Cerebellar nuclear complex (tissue), 1 donor: ENCODE measurements around the gene ZC2HC1B.
A peak's percentile ranks its signal among the peaks of the same experiment; 100 is the strongest.
"Not testable (repeated sequence)": the region's sequence is repeated elsewhere in the genome, so short reads cannot be mapped to it uniquely, and the experiment has no call there.

ENCODE experiments used
- DNase-seq, 2 experiments: peaks; one replicate each; lab custom pipeline; 2025; lab: John Stamatoyannopoulos, UW

Gene ZC2HC1B, protein sequence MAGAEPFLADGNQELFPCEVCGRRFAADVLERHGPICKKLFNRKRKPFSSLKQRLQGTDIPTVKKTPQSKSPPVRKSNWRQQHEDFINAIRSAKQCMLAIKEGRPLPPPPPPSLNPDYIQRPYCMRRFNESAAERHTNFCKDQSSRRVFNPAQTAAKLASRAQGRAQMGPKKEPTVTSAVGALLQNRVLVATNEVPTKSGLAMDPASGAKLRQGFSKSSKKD

DNA sequence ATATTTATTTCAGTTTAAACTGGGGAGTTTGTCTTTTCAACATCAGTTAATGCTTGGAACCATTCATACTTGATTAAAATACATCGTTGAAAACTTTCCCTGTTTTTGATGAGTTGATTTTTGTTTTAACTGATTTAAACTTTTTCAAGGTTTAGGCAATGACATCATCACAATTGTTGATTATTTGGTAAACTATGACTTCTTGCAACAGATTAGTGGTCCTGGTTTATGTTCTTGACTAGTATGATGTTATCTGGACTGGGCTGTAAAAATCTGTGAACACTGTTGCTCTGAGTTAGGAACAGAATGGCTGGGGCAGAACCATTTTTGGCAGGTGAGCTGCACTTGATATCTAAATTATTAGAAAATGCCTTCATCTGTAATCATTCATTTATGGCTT lies at the start of gene ZC2HC1B:
Gene ZC2HC1B (plus strand): TSS at position 241 of the 400 bp plus-strand sequence. CDS start 66 bp downstream, at position 307.
- no peak for DNase-seq

- DNase-seq: no peak
These were observed 46.7 kb upstream of the ZC2HC1B start for GRCh38 chr6:143817621-143818020.

GRCh38 chr6:143821359-143821758 lies 42.9 kb upstream of the ZC2HC1B start:
- no peak for DNase-seq

DNA sequence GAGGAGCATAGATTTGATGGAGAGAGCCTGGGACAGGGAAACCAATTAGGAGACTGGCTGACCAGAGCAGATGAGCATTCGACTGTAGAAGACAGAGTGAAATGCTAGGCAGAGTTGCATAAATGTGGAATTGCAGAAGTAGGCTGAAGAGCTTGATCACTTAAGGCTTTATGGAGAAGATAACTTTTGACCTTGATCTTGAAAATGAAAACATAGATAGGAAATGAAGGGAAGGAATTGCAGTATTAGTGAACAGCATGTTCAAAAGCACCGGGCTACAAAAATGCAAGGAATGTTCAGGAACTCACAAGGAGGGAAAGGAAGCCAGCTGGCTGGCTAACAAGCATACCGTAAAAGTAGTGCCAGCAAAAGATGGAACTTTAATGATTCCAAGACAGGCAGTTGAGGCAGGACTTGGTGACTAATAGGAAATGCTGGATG lies 41.7 kb upstream of the ZC2HC1B start:
- no peak for DNase-seq

GRCh38 chr6:143823548-143823947 lies 40.7 kb upstream of the ZC2HC1B start:
- DNase-seq: no peak

DNA sequence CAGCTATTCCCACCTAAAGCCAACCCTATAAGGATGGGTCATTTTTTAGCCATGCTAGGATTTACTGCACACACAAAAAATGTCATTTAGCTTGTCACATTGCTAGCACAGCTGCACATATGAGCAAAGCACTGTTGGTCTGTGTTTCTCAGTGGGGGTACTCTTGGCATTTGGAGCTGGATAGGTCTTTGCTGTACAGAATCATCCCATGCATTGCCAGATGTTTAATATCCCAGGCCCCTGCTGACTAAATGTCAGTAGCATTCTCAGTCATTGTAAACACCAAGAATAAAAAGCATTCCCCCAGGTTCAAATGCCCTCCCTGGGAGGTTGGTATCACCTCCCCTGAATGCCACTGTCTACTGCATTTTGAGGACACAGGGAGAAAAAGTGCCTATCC lies 35.7 kb upstream of the ZC2HC1B start:
- no peak for DNase-seq

DNA sequence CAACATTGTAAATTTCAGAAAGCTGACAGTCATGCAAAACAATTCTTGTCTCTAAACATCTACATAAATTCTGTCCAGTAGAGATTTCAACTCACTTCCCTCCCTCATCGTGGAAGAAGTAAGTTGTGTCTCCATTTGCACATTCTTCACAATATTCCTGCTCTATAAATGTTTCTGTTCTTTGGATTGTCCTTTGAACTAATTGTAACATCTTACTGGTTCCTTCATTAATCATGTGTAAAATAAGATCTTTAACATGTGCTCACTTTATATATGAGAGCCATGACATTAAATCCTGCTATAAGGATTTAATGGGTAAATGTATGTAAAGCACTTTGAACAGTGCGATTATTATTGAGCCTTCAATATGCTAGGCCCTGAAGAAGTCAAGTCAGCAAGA lies 28.1 kb upstream of the ZC2HC1B start:
- no peak for DNase-seq

DNA sequence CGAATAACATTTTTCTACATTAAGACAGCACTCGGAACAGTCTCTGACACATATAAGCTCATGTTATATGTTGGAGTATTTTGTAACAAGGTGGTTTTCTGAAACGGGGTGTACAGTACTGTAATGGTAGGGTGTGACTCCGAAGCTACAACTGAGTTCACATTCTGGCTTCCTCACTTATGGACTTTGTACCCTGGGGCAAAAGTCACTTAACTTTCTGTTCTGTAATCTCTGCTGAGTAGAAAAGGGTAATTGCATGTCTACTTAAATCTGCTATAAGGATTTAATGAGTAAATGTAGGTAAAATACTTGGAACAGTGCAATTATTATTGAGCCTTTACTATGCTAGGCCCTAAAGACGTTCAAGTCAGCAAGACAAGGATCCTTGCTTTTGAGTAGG lies 25.9 kb upstream of the ZC2HC1B start:
- DNase-seq: no peak

DNA sequence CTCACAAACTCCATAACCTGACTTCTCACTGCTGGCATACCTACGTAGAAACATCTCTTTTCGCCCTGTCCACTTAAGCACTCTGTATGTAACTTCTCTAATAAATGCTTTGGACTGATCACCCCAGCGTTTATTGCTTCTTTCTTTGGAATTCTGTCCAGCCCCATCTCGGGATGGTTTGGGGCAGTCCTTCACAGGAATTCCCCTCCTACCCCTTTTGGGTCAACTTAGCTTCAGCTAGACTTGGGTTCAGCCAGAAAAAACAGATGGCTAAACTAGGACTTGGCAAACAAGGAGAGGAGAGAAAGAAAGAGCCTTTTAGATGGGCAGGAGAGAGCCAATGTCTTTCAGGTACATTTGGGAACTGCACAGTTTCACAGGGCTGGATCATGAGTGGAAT lies 25.1 kb upstream of the ZC2HC1B start:
- no peak for DNase-seq

DNA sequence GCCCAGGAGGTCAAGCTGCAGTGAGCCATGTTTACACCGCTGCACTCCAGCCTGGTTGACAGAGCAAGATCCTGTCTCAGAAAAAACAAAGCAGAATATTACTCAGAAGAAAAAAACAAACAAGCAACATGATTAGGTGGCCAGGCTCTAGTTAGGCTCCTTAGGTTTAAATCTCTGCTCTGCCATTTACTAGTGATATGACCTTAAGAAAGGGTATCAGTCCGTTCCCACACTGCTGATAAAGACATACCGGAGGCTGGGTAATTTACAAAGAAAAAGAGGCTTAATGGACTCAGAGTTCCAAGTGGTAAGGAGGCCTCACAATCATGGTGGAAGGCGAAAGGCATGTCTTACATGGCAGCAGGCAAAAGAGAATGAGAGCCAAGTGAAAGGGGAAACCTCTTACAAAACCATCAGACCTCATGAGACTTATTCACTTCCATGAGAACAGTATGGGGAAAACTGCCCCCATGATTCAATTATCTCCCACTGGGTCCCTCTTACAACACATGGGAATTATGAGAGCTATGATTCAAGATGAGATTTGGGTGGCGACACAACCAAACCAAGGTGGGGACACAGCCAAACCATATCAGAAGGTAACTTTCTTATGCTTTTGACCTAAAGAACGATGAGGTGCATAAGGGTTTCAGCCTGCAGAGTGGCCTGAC lies 23.5 kb upstream of the ZC2HC1B start:
- no peak for DNase-seq

- no peak for DNase-seq
These were observed 21.8 kb upstream of the ZC2HC1B start for GRCh38 chr6:143842461-143842901.

DNA sequence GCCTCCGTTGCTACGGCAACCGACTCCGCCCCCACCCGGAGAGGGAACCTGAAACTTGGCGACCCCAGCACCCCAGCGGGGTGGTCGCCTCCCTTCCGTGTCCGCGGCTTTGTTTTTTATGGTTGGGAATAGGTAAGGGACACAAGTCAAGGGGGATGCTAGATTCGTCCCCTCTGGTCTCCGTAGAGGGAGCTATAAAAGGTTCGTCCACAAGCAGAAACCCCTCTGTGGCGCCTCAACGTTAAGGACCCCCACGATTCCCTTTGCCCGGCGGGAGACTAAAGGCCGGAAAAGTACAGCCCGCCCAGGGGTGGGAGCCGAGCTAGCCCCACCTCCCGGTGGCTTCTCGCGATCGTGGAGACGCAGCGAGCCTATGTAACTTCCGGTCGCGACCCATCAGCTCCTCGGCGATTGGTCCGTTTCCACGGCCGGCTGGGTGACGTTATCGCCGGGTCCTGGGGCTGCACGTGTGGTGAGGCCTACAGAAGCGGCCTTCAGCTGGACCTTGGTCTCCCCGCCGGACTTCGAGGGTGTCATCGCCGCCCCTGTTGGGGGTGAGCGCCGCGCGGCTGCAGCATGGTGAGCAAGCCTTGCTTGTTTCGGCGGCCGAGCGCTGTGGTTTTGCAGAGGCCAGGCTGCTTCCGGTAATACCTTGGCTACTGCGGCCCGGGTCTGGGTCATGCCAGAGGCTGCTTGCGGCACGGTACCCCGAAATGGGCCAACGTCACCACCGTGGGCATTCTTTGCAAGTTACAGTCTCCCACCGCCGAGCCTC lies 21.2 kb upstream of the ZC2HC1B start, which contains the start of gene LTV1:
Gene LTV1 (plus strand): TSS at position 437 of the 775 bp plus-strand sequence. CDS start 140 bp downstream, at position 577.
- peak; percentile 62 to 92 for DNase-seq

- DNase-seq: no peak
These were observed 20.6 kb upstream of the ZC2HC1B start for GRCh38 chr6:143843677-143843999.

DNA sequence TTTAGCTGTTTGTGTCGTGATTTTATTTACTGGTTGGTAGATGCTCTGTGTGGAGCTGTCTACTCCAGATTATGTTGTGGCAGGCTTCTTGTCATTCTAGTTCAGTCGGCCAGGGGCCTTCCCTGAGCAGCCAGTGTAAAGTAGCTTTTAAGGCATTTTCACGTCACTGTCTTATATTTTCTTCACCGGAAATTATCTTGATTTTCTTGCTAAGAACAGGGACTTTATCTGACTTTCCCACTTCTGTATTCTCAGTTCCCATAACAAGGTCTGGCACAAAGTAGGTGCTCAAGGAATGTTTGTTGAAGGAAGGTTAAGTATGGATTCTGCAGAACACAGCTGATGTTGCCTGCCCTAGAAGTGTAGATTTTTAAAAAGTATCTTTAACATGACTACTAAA lies 20.3 kb upstream of the ZC2HC1B start:
- no peak for DNase-seq

- DNase-seq: no peak
These were observed 19.2 kb upstream of the ZC2HC1B start for GRCh38 chr6:143845033-143845432.

GRCh38 chr6:143851706-143852105 lies 12.6 kb upstream of the ZC2HC1B start:
- DNase-seq: not testable (repeated sequence)

- not testable (repeated sequence) for DNase-seq
These were observed 9.2 kb upstream of the ZC2HC1B start for GRCh38 chr6:143855057-143855456.

- not testable (repeated sequence) for DNase-seq
These were observed 7.5 kb upstream of the ZC2HC1B start for GRCh38 chr6:143856762-143857161.

DNA sequence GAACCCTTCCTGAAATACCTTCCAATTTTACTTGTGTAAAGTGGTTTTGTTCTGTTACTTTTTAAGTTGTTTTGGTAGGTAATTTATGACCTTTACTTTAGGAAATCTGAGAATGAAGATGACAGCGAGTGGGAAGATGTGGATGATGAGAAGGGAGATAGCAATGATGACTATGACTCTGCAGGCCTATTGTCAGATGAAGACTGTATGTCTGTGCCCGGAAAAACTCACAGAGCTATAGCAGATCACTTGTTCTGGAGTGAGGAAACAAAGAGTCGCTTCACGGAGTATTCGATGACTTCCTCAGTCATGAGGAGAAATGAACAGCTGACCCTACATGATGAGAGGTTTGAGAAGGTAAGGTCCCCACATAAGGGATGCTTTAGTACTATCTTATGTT lies 6.6 kb upstream of the ZC2HC1B start:
- no peak for DNase-seq

DNA sequence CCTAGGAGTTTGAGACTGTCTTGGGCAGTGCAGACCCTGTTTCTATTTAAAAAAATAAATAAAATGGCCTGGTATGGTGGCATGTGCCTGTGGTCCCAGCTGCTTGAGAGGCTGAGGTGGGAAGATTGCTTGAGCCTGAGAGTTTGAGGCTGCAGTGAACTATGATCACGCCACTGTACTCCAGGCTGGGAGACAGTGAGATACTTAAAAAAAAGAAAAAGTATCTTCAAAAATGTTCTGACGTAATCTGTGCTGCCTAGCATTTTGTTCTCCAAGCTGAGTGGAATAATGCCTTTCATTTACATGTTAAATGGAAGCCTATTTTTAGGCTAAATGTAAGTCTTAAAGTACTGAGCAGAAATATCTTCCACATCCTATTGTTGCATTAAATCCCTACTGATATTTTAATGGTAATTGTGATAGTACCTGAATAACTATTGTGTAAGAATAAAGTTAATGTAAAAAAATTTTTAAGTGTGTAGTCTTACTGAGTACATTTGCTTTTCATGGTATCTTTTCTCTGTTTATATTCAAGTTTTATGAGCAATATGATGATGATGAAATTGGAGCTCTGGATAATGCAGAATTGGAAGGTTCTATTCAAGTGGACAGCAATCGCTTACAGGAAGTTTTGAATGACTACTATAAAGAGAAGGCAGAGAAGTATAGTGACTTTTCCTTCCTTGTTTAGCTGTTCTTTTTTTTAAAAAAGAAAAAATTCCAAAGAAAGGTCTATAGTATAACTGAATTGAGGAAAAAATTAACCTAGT lies 4.2 kb upstream of the ZC2HC1B start:
- no peak for DNase-seq

- no peak for DNase-seq
These were observed 503 bp upstream of the ZC2HC1B start for GRCh38 chr6:143863771-143864170.

GRCh38 chr6:143867236-143867635 lies 3.0 kb downstream of the ZC2HC1B start:
- no peak for DNase-seq
